NCI-H2196 (cell line): ENCODE measurements around the gene WAC.

Experiments used
- DNase-seq: peaks from one replicate; lab custom pipeline; 2025; ENCODE audit not compliant: unreplicated experiment; lab: John Stamatoyannopoulos, UW

The WAC gene

DNA sequence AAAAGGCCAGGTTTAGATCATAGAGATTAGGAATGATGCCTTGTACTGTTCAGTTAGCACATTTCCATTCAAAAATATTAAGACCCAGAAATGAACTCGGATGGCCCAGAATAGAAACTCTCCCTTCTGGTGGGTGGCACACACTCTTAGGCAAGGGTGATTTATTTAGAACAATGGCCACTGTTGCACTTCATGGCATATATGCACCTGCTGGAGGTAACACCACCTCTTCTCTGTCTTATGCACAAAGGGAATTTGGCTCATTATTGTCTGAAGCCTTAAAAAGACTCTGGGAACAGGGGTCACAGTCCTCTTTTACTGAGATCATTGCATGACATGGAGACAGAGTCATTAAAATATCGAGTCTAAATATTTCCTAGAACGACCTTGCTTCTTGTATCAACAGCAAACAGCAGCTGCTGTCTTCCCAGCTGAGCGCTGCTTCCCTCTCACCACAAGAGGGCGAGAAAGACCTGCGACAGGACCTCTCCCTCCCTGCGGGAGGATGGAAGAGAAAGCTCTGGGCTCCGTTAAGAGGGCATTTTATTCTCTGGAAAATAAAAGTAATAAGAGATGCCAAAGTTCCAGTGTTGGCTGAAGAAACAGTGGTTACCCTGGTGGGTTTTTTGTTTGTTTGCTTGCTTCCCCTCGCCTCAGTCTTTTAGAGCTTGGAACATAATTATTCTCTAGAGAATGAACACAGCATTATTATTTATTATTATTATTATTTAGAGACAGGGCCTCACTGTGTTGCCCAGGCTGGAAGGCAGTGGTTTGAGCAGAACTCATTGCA is 130.9 kb downstream of the WAC start:
- DNase-seq, result peak; percentile 76

DNA sequence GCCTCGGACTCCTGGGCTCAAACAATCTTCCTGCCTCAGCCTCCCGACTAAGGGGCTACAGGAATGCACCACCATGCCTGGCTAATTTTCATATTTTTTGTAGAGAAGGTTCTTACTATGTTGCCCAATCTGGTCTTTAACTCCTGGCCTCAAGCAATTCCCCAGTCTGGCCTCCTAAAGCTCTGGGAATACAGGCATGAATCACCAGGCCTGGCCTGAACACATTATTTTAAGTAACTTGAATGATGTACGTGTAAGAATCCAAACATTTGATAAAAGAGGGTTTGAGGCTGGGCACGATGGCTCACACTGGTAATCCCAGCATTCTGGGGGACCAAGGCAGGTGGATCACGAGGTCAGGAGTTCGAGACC is 131.4 kb downstream of the WAC start:
- DNase-seq, result no peak

DNA sequence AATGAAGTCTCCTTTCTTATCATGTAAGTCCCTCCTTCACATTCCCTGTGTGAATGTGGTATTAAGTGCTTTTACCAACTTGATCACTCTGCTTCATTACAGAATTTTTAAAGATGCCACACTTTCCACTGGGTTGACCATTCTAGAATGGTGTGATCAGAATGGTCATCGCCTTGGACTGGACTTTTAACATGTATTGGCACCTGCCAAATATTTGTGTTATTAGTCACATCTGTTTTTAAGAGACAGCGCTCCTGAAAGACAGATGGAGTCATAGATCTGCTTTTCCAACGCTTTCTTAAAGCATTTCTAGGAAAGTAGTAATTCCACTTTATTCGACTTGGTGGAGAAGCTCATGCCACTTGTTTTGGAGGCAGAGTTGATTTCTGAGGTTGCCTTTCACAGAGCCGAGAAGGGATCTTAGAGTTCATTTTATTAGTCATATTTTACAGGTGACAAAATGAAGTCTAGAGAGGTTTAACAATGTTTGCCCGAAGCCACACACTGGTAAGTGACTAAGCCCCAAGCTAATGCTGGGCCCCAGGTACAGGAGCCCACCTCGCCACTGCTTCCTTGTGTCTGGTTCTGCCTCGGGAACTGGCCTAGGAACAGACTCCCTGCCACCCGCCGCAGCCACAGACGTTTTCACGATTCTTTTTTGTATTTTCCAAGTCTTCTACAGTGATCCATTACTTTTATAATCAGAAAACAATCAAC is 134.0 kb downstream of the WAC start:
- no peak for DNase-seq

GRCh38 chr10:28668363-28669226 is 135.7 kb downstream of the WAC start:
- DNase-seq, result peak; percentile 22

DNA sequence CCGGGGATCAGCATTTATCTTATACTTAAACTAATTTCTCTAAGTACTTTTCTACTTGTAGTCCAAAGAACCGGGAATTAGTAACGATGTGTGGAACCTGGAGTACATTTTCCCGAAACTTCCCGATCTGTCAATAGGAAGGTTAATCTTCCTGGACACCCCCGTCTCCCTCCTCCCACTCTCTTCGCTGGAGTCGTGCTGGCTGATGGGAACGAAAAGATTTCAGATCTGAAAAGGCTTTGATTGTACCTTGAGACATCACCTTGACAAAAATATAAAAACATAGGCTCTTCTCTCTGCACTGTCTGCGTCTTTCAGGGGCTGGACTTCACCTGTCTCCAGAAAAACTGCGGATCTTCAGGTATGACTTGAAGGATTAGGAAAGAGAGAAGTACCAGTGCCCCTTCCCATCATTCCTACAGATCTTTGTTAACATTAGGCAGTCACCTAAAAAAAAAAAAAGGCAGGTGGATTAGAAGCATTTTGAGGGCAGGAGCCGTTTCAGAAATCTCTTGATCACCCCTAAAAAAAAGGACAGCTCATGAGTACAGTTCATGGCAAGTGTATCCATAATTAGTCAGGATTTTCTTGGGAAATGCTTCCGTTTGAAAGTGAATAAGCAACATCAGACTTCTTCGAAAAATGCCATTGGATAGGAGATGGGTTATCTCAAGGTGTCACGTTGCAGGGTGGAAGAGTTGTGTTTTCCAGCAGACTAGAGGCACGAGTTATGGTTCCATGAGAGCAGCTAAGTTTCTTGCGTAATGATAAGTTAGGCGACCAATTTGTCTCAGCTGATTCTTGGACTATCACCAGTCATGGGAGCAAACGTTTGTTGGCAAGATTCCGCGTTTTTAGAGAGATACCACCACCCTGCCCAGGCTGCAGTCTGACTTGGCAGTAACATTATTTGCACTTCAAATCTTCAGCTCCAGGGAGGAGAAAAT is 136.6 kb downstream of the WAC start:
- DNase-seq, result no peak
